Upper lobe of right lung (tissue), 1 donor: ENCODE measurements around the gene RFX1. TPM values are rescaled to one million over a fixed set of nuclear protein-coding genes. Genes with fewer than 3 reads are reported as not detected.
A peak's percentile ranks its signal among the peaks of the same experiment; 100 is the strongest.

Source experiments
- ATAC-seq: fragments of 200-7000 bp; cut with Tn5 transposase; one replicate; pipeline ENCODE4 v1.9.1; 2020; ENCODE audit warnings: mild to moderate bottlenecking, moderate library complexity
- DNase-seq: peaks from one replicate; pipeline ENCODE4 v3.0.0-alpha.2; 2020
- H3K27ac ChIP-seq: fragments of 200-600 bp; one replicate; pipeline ENCODE4 v1.8.0; 2022
- H3K27me3 ChIP-seq: fragments of 200-600 bp; one replicate; pipeline ENCODE4 v1.8.0; 2022; ENCODE audit warnings: mild to moderate bottlenecking
- H3K36me3 ChIP-seq: fragments of 200-600 bp; one replicate; pipeline ENCODE4 v1.8.0; 2022
- H3K4me1 ChIP-seq: fragments of 200-600 bp; one replicate; pipeline ENCODE4 v1.8.0; 2022
- H3K4me3 ChIP-seq: fragments of 200-600 bp; one replicate; pipeline ENCODE4 v1.8.0; 2022; ENCODE audit warnings: mild to moderate bottlenecking
- H3K9me3 ChIP-seq: fragments of 200-600 bp; one replicate; pipeline ENCODE4 v1.8.0; 2022
- CTCF ChIP-seq: fragments of 200-600 bp; IDR thresholded peaks from one replicate; pipeline ENCODE4 v1.8.0; 2022; ENCODE audit warnings: antibody characterized with exemption
- intact Hi-C: fragments of 100-400 bp; cut with DNase I; formaldehyde crosslinking; loops from one replicate; pipeline ENCODE4 v1.11.0; 2022
- total RNA-seq: library from RNA; stranded (reverse); fragmentation: NEBNext Ultra II Directional; extraction: Animal tissue kit (Norgen Biotek cat#: 25700); gene quantifications from one replicate; pipeline ENCODE4 v1.2.1, GENCODE V29; 2021
- donor health status: DM: no; HTN: yes; CAD: no; lungs with severe emphysema.

The RFX1 gene
- total RNA-seq, 1 donor from 2014 or later = 17.8 TPM

- intact Hi-C loops = no loop called here
- no peaks in the 10 kb centered on the region for H3K9me3 ChIP-seq
- H3K4me1 ChIP-seq = peaks cover 35% of the 10 kb centered on the region
- peaks cover 3% of the 10 kb centered on the region for H3K36me3 ChIP-seq
- ATAC-seq = peak; percentile 29
- no peak for TF ChIP-seq CTCF
- H3K4me3 ChIP-seq = no peak overlapping the region
- peak; percentile 88 for DNase-seq
- H3K27me3 ChIP-seq = no peaks in the 10 kb centered on the region
- H3K27ac ChIP-seq = peak overlapping the region; percentile 93
Measured at GRCh38 chr19:13984875-13985741, 21.0 kb downstream of the RFX1 start.

GRCh38 chr19:13984186-13984585, 21.9 kb downstream of the RFX1 start:
- no peaks in the 10 kb centered on the region for H3K27me3 ChIP-seq
- peaks cover 40% of the 10 kb centered on the region for H3K4me1 ChIP-seq
- no peaks in the 10 kb centered on the region for H3K9me3 ChIP-seq
- no peak for TF ChIP-seq CTCF
- H3K36me3 ChIP-seq = peaks cover 3% of the 10 kb centered on the region
- no peak overlapping the region for H3K27ac ChIP-seq
- intact Hi-C loops = no loop called here
- H3K4me3 ChIP-seq = no peak overlapping the region
- DNase-seq (no peak), ATAC-seq (no peak)

DNA sequence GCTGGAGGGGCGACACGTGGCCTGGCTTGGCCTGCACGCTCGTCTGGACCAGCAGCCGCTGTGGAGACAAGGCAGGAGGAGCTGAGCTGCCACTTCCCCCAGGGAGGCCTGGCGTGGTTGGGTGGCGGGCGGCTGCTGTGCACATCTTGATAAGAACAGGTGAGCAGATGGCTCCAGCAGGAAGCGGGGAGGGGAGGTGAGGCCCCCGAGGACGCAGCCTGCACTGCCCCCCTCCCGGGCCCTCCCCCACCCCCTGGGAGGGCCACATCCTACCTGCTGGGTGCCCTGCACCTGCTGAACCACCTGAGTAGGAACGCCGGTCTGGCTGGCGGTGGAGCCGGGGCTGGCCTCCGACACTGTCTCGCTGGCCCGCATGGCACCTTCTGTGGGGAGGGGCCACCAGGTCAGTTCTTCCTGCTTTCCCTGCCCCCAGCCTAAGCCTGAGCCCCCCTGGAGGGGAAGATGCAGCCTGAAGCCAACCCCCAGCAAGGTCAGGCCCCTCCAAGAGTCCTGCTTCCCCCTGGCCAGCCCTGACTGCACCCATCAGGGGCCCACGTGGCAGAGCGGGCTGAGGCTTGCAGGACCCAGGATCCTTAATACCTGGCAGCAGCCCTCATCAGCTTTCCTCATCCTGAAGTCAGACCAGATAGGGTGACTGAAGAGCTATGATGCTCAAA, 22.8 kb downstream of the RFX1 start:
- Histone ChIP-seq H3K36me3 (peaks cover 3% of the 10 kb centered on the region), H3K4me1 (peaks cover 45% of the 10 kb centered on the region), H3K9me3 (no peaks in the 10 kb centered on the region), H3K4me3 (no peak overlapping the region), H3K27ac (no peak overlapping the region), H3K27me3 (no peaks in the 10 kb centered on the region)
- DNase-seq = no peak
- no peak for TF ChIP-seq CTCF
- no peak for ATAC-seq
- intact Hi-C loops = no loop called here

DNA sequence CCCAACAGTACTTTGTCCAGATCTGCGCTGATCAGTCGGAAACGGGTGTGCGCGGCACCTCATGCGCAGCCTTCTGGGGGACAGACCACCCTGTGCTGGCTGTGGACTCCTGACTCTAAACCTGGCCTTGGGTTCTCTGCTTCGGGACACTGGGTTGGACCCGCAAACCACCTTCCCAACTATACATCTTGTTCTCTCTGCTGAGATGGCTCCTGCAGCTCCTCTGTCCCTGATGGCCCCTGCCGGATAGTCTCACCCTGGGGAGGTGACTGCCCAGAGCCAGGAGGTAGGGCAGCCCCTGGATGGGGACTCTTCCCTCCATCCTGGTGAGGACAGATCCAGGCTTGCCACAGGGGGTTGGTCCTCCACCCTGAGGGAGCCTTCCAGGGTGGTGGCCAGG, 23.3 kb downstream of the RFX1 start:
- intact Hi-C loops = no loop called here
- no peak for TF ChIP-seq CTCF
- ATAC-seq (no peak), DNase-seq (no peak)
- no peaks in the 10 kb centered on the region for H3K27me3 ChIP-seq
- peaks cover 3% of the 10 kb centered on the region for H3K36me3 ChIP-seq
- no peaks in the 10 kb centered on the region for H3K9me3 ChIP-seq
- H3K4me3 ChIP-seq = no peak overlapping the region
- no peak overlapping the region for H3K27ac ChIP-seq
- peaks cover 42% of the 10 kb centered on the region for H3K4me1 ChIP-seq

DNA sequence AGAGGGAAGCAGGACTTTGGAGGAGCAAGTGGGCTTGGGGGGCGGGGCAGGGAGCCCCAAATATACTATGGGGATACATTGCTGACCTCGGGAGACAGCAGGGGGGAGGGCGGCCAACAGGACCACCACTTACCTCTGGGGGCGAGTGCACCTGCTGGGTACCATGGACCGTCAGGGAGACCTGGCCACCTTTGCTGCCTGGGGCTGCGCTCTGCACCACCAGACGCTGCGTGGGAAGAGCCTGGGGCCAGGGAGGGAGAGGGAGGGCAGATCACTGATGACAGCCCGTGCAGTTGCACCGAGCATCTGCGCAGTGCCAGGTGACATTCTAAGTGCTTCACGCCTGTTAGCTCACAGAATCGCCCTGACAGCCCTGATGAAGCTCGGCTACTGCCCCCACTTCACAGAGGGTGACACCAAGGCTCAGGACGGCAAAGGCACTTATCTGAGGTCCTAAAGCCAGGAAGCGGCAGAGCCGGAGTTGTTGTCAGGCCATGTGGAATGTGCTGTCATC, 24.1 kb downstream of the RFX1 start:
- H3K27me3 ChIP-seq = no peaks in the 10 kb centered on the region
- H3K27ac ChIP-seq = no peak overlapping the region
- H3K9me3 ChIP-seq = no peaks in the 10 kb centered on the region
- H3K4me3 ChIP-seq = no peak overlapping the region
- no peak for ATAC-seq
- DNase-seq = no peak
- H3K4me1 ChIP-seq = peaks cover 35% of the 10 kb centered on the region
- intact Hi-C loops = no loop called here
- peaks cover 3% of the 10 kb centered on the region for H3K36me3 ChIP-seq
- no peak for TF ChIP-seq CTCF
